HCT116 (cell line): ENCODE results near the gene PUSL1. TPM values are rescaled to one million over a fixed set of nuclear protein-coding genes. Genes with fewer than 3 reads are reported as not detected.
A peak's percentile ranks its signal among the peaks of the same experiment; 100 is the strongest.

Experiments used
- ATAC-seq: fragments of 200-7000 bp; cut with Tn5 transposase; 2 replicates; pipeline ENCODE4 v1.9.1; 2020; ENCODE audit warnings: mild to moderate bottlenecking, moderate library complexity
- BruUV-seq: library from RNA; stranded (reverse); fragments of 400-500 nt; replicated peaks from 2 replicates; lab custom pipeline; 2021; lab: Mats Ljungman, UMichigan
- CTCF ChIA-PET: fragments of 300-600 bp; sonication (Branson Sonifier 250); formaldehyde crosslinking; loops from one replicate; lab custom pipeline; 2021; ENCODE audit warnings: antibody characterized with exemption; lab: Charles Lee
- POLR2A ChIA-PET: fragments of 300-600, 350-600 bp; sonication (Branson Sonifier 250); formaldehyde crosslinking; loops from one replicate; lab custom pipeline; 2021; ENCODE audit warnings: antibody characterized with exemption; lab: Charles Lee
- RAD21 ChIA-PET, 2 experiments: fragments of 300-600 bp; sonication (Branson Sonifier 250); formaldehyde crosslinking; loops; one replicate each; lab custom pipeline; 2023; ENCODE audit warnings: low total read pairs in 2 of 2; ENCODE audit not compliant: uncharacterized antibody in 2 of 2, unreplicated experiment in 2 of 2, low non-redundant PET in 1 of 2; lab: Charles Lee
- DNase-seq: peaks from one replicate; pipeline ENCODE4 v3.0.0-alpha.2; 2010; ENCODE audit warnings: low read depth, low spot score
- H2AFZ ChIP-seq: fragments of 200-600 bp; shearing (Covaris generic), sonication (generic); 2 replicates; pipeline ENCODE4 v1.6.1; 2017; ENCODE audit warnings: low read depth, mixed run types, mixed read lengths, antibody characterized with exemption, low read length; ENCODE audit not compliant: poor library complexity, severe bottlenecking
- H3K27ac ChIP-seq: 2 replicates; pipeline ENCODE4 v1.5.1; 2012; ENCODE audit warnings: low read depth, low read length
- H3K27me3 ChIP-seq: fragments of 200-600 bp; sonication (generic); 2 replicates; pipeline ENCODE4 v1.6.1; 2016; ENCODE audit warnings: mixed run types, low read length, mixed read lengths; ENCODE audit not compliant: insufficient read depth
- H3K36me3 ChIP-seq, 2 experiments: fragments of 200-500 bp in 1 of 2; fragments of 200-600 bp in 1 of 2; sonication (Bioruptor generic) in 1 of 2; sonication (generic) in 1 of 2; 2 replicates each; pipeline versions ENCODE4 v1.5.1 to v1.6.1; 2014 to 2016; ENCODE audit warnings: low read length in 2 of 2, inconsistent platforms in 1 of 2, mixed read lengths in 1 of 2, mixed run types in 1 of 2; ENCODE audit not compliant: insufficient read depth in 2 of 2, control insufficient read depth in 1 of 2
- H3K4me1 ChIP-seq, 2 experiments: fragments of 200-600 bp in 1 of 2; sonication (generic) in 1 of 2; 2 replicates each; pipeline versions ENCODE4 v1.5.1 to v1.6.1; 2012 to 2017; ENCODE audit warnings: low read length in 2 of 2, inconsistent platforms in 1 of 2, mild to moderate bottlenecking in 1 of 2, mixed read lengths in 1 of 2, mixed run types in 1 of 2, moderate library complexity in 1 of 2; ENCODE audit not compliant: insufficient read depth in 2 of 2, control insufficient read depth in 1 of 2
- H3K4me2 ChIP-seq: fragments of 200-600 bp; sonication (generic); 2 replicates; pipeline ENCODE4 v1.6.1; 2017; ENCODE audit warnings: mixed run types, low read length, mixed read lengths
- H3K4me3 ChIP-seq, 2 experiments: fragments of 200-600 bp in 1 of 2; sonication (generic) in 1 of 2; replicated peaks in 1 of 2; 2 replicates each; pipeline ENCODE4 v1.5.1; 2011 to 2016; ENCODE audit warnings: low read length in 2 of 2, control low read depth in 1 of 2, low read depth in 1 of 2, mild to moderate bottlenecking in 1 of 2, mixed read lengths in 1 of 2, mixed run types in 1 of 2
- H3K79me2 ChIP-seq: fragments of 200-600 bp; sonication (generic); 2 replicates; pipeline ENCODE4 v1.6.1; 2017; ENCODE audit warnings: mild to moderate bottlenecking, mixed run types, low read length, moderate library complexity, mixed read lengths; ENCODE audit not compliant: insufficient read depth
- H3K9ac ChIP-seq: fragments of 200-600 bp; sonication (generic); 2 replicates; pipeline ENCODE4 v1.6.1; 2016; ENCODE audit warnings: low read length, mixed read lengths
- H3K9me2 ChIP-seq: fragments of 200-600 bp; sonication (generic), shearing (Covaris generic); 2 replicates; pipeline ENCODE4 v1.6.1; 2017; ENCODE audit warnings: mixed run types, mild to moderate bottlenecking, moderate library complexity; ENCODE audit not compliant: insufficient read depth
- H3K9me3 ChIP-seq, 2 experiments: fragments of 200-500 bp in 1 of 2; fragments of 200-600 bp in 1 of 2; sonication (Bioruptor generic) in 1 of 2; sonication (generic) in 1 of 2; 2 replicates each; pipeline ENCODE4 v1.6.1; 2014 to 2017; ENCODE audit warnings: low read length in 2 of 2, mixed read lengths in 2 of 2, inconsistent platforms in 1 of 2, low read depth in 1 of 2, mild to moderate bottlenecking in 1 of 2, mixed run types in 1 of 2, moderate library complexity in 1 of 2; ENCODE audit not compliant: control insufficient read depth in 1 of 2, insufficient read depth in 1 of 2
- H4K20me1 ChIP-seq: fragments of 200-600 bp; sonication (generic), shearing (Covaris generic); 2 replicates; pipeline ENCODE4 v1.6.1; 2017; ENCODE audit warnings: mixed run types, mild to moderate bottlenecking, moderate library complexity; ENCODE audit not compliant: insufficient read depth
- CEBPB ChIP-seq: IDR thresholded peaks from 2 replicates; pipeline ENCODE4 v1.6.1; 2012; ENCODE audit warnings: low read depth
- EGR1 ChIP-seq: IDR thresholded peaks from 2 replicates; pipeline ENCODE4 v1.6.1; 2012; ENCODE audit warnings: low read depth
- ELF1 ChIP-seq: IDR thresholded peaks from 2 replicates; pipeline ENCODE4 v1.6.1; 2012; ENCODE audit warnings: low read depth, borderline replicate concordance
- EZH2 ChIP-seq: fragments of 200-600 bp; sonication (generic); IDR thresholded peaks from 2 replicates; pipeline ENCODE4 v1.6.1; 2017; ENCODE audit warnings: antibody characterized with exemption, mixed run types
- EZH2phosphoT487 ChIP-seq: fragments of 200-600 bp; IDR thresholded peaks from 2 replicates; pipeline ENCODE4 v1.6.1; 2018; ENCODE audit warnings: antibody characterized with exemption, borderline replicate concordance
- JUND ChIP-seq: IDR thresholded peaks from 2 replicates; pipeline ENCODE4 v1.6.1; 2012
- POLR2AphosphoS5 ChIP-seq: IDR thresholded peaks from 2 replicates; pipeline ENCODE4 v1.6.1; 2011; ENCODE audit warnings: mild to moderate bottlenecking, low read depth, low read length, moderate library complexity
- SRF ChIP-seq: IDR thresholded peaks from 2 replicates; pipeline ENCODE4 v1.6.1; 2012; ENCODE audit warnings: low read depth
- TCF7L2 ChIP-seq: IDR thresholded peaks from 2 replicates; pipeline ENCODE4 v1.7.0; 2011; ENCODE audit warnings: borderline replicate concordance, inconsistent platforms; ENCODE audit not compliant: insufficient read depth, insufficient read length; ENCODE audit errors: extremely low read depth
- YY1 ChIP-seq: IDR thresholded peaks from 2 replicates; pipeline ENCODE4 v1.6.1; 2011; ENCODE audit warnings: low read length, low read depth, moderate library complexity, mild to moderate bottlenecking; ENCODE audit not compliant: insufficient replicate concordance; ENCODE audit errors: extremely low read depth
- ZFX ChIP-seq: fragments of 450-650 bp; IDR thresholded peaks from 2 replicates; pipeline ENCODE4 v1.6.1; 2017
- ZNF274 ChIP-seq: fragments of 200-500 bp; sonication (Bioruptor generic); IDR thresholded peaks from 2 replicates; pipeline ENCODE4 v1.6.1; 2014; ENCODE audit warnings: mild to moderate bottlenecking, low read depth, low read length, inconsistent platforms
- intact Hi-C: fragments of 100-400 bp; cut with micrococcal nuclease; formaldehyde crosslinking; loops from 2 replicates; pipeline ENCODE4 v1.10.0; 2022
- total RNA-seq: library from RNA; stranded (reverse); gene quantifications from one replicate; pipeline ENCODE4 v1.2.1, GENCODE V29; 2021; ENCODE audit not compliant: unreplicated experiment
- TF ChIP-seq, protein P1 (sequence below): IDR thresholded peaks from 2 replicates; pipeline ENCODE4 v1.6.1; 2012; ENCODE audit warnings: low read depth
- TF ChIP-seq, protein P2 (sequence below), 3 experiments: fragments of 200-600 bp in 1 of 3; sonication (generic) in 1 of 3; IDR thresholded peaks in 2 of 3; conservative IDR thresholded peaks in 1 of 3; 2 replicates each; pipeline ENCODE4 v1.5.1; 2012 to 2017; ENCODE audit warnings: low read depth in 2 of 3, low read length in 2 of 3, antibody characterized with exemption in 1 of 3, borderline replicate concordance in 1 of 3, control low read depth in 1 of 3, mild to moderate bottlenecking in 1 of 3, mixed read lengths in 1 of 3, mixed run types in 1 of 3, moderate library complexity in 1 of 3; ENCODE audit not compliant: insufficient read depth in 1 of 3
- TF ChIP-seq, protein P3 (sequence below): IDR thresholded peaks from 2 replicates; pipeline ENCODE4 v1.6.1; 2012

The PUSL1 gene
- total RNA-seq, 1 experiment from 2014 or later = 47.2 TPM

DNA sequence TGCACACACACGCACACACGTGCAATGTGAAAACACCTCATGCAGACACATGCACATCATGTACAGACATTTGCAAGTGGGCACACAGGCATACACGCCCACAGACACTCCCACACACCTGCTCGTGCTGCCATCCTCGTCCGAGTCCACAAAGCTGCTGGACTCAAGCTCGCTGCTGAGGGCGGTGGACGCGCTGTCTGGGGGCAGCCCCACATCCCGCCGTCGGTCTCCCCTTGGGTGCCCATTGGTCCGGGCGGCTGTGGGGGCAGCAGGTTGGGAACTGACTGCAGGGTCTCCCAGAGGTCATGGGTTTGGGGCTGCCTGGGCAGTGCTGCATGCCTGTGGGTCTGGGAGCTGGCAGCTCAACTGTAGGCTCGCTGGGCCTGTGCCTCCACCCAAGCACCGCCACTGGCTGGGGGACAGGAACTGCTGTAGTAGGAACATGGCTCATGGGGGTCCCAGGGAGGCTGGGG is 33.2 kb downstream of the PUSL1 start (continued):
- TF ChIP-seq, protein P1, sequence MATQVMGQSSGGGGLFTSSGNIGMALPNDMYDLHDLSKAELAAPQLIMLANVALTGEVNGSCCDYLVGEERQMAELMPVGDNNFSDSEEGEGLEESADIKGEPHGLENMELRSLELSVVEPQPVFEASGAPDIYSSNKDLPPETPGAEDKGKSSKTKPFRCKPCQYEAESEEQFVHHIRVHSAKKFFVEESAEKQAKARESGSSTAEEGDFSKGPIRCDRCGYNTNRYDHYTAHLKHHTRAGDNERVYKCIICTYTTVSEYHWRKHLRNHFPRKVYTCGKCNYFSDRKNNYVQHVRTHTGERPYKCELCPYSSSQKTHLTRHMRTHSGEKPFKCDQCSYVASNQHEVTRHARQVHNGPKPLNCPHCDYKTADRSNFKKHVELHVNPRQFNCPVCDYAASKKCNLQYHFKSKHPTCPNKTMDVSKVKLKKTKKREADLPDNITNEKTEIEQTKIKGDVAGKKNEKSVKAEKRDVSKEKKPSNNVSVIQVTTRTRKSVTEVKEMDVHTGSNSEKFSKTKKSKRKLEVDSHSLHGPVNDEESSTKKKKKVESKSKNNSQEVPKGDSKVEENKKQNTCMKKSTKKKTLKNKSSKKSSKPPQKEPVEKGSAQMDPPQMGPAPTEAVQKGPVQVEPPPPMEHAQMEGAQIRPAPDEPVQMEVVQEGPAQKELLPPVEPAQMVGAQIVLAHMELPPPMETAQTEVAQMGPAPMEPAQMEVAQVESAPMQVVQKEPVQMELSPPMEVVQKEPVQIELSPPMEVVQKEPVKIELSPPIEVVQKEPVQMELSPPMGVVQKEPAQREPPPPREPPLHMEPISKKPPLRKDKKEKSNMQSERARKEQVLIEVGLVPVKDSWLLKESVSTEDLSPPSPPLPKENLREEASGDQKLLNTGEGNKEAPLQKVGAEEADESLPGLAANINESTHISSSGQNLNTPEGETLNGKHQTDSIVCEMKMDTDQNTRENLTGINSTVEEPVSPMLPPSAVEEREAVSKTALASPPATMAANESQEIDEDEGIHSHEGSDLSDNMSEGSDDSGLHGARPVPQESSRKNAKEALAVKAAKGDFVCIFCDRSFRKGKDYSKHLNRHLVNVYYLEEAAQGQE = no peak

DNA sequence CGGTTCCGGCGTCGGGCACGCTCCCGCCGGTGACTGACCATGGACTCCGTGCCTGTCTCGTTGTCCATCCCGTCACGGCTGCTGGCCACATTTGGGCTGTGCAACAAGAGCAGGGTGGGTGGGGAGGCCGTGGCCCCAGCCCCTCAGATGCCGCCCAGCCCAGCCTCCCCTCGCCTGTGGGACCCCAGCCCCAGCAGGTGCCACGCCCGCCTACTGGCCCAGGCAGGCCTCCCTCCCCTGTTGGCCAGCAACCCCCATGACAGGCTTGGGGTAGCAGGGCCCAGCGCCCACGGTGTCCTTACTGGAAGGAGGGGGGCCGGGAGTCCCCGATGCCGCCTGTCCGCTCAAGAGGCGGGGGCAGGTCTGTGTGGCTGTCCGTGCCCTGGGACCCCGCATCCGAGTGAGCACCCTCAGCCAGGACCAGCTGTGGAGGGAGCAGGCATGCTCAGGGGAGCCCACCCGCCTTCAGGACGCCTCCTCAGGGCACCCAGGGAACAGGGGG is 33.7 kb downstream of the PUSL1 start:
- no TSS peak for BruUV-seq
- peaks cover 4% of the 10 kb centered on the region; the same call in 1 of the 2 replicates for H4K20me1 ChIP-seq
- peak overlapping the region; percentile 100; the same call in 1 of the 2 replicates for H3K27ac ChIP-seq
- peaks cover 70% of the 10 kb centered on the region for H3K79me2 ChIP-seq
- no peak overlapping the region for H3K4me3 ChIP-seq
- RAD21 ChIA-PET = no interaction called here
- no peak overlapping the region for H3K9ac ChIP-seq
- CTCF ChIA-PET = no interaction called here
- intact Hi-C loops = loop anchor here (10.0 kb wide), 1 partner anchor 273 kb away; the partner anchor contains the start of gene MIB2
- ATAC-seq (no peak), DNase-seq (no peak)
- peaks cover 7 to 35% of the 10 kb centered on the region in 2 experiments; a peak in 3 of 4 replicates for H3K36me3 ChIP-seq
- H3K9me3 ChIP-seq = no peaks in the 10 kb centered on the region
- H3K4me1 ChIP-seq = peaks cover 36 to 66% of the 10 kb centered on the region in 2 experiments
- no peak overlapping the region for H3K4me2 ChIP-seq
- POLR2A ChIA-PET = no interaction called here
- H3K9me2 ChIP-seq = no peaks in the 10 kb centered on the region
- H3K27me3 ChIP-seq = no peaks in the 10 kb centered on the region
- no peak overlapping the region for H2AFZ ChIP-seq
- TF ChIP-seq ZFX = no peak
- no peak for TF ChIP-seq ZNF274
- TF ChIP-seq, protein P1 = no peak
- no peak for TF ChIP-seq TCF7L2
- TF ChIP-seq JUND = no peak
- TF ChIP-seq YY1 = no peak
- TF ChIP-seq POLR2AphosphoS5 = no peak
- no peak for TF ChIP-seq EGR1
- TF ChIP-seq, protein P2, sequence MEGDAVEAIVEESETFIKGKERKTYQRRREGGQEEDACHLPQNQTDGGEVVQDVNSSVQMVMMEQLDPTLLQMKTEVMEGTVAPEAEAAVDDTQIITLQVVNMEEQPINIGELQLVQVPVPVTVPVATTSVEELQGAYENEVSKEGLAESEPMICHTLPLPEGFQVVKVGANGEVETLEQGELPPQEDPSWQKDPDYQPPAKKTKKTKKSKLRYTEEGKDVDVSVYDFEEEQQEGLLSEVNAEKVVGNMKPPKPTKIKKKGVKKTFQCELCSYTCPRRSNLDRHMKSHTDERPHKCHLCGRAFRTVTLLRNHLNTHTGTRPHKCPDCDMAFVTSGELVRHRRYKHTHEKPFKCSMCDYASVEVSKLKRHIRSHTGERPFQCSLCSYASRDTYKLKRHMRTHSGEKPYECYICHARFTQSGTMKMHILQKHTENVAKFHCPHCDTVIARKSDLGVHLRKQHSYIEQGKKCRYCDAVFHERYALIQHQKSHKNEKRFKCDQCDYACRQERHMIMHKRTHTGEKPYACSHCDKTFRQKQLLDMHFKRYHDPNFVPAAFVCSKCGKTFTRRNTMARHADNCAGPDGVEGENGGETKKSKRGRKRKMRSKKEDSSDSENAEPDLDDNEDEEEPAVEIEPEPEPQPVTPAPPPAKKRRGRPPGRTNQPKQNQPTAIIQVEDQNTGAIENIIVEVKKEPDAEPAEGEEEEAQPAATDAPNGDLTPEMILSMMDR (IDR thresholded peaks at IDR 0.05 in 2 of 3, conservative IDR thresholded peaks at IDR 0.05 in 1 of 3; ENCODE audit: borderline replicate concordance in 1 of 3, insufficient read depth in 1 of 3, low read depth in 2 of 3, low read length in 2 of 3) = no peak
- TF ChIP-seq EZH2 = no peak
- no peak for TF ChIP-seq EZH2phosphoT487
- no peak for TF ChIP-seq SRF
- no peak for TF ChIP-seq ELF1
- TF ChIP-seq CEBPB = no peak
- TF ChIP-seq, protein P3, sequence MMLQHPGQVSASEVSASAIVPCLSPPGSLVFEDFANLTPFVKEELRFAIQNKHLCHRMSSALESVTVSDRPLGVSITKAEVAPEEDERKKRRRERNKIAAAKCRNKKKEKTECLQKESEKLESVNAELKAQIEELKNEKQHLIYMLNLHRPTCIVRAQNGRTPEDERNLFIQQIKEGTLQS = no peak
